Neural progenitor cell (in vitro differentiated cells): ENCODE results near the gene PRKCE. TPM values are rescaled to one million over a fixed set of nuclear protein-coding genes. Genes with fewer than 3 reads are reported as not detected.

Experiments used
- DNase-seq: peaks from one replicate; pipeline ENCODE4 v3.0.0-alpha.2; 2016; ENCODE audit warnings: low spot score
- H2AFZ ChIP-seq: fragments of 200-600 bp; sonication (generic); replicated peaks from 2 replicates; pipeline ENCODE4 v1.6.1; 2016; ENCODE audit warnings: antibody characterized with exemption
- H3F3A ChIP-seq: fragments of 200-600 bp; sonication (generic); 2 replicates; pipeline ENCODE4 v1.6.1; 2016; ENCODE audit warnings: antibody characterized with exemption, low read depth
- H3K27ac ChIP-seq: fragments of 200-600 bp; sonication (generic); 2 replicates; pipeline ENCODE4 v1.5.1; 2016; ENCODE audit warnings: mild to moderate bottlenecking
- H3K27me3 ChIP-seq: fragments of 200-600 bp; sonication (generic); 2 replicates; pipeline ENCODE4 v1.6.1; 2016; ENCODE audit warnings: mild to moderate bottlenecking, moderate library complexity
- H3K36me3 ChIP-seq: fragments of 200-600 bp; sonication (generic); 2 replicates; pipeline ENCODE4 v1.5.1; 2016
- H3K4me1 ChIP-seq: fragments of 200-600 bp; sonication (generic); 2 replicates; pipeline ENCODE4 v1.6.1; 2016; ENCODE audit warnings: mixed run types
- H3K4me2 ChIP-seq: fragments of 200-600 bp; sonication (generic); 2 replicates; pipeline ENCODE4 v1.6.1; 2016
- H3K4me3 ChIP-seq: fragments of 200-600 bp; sonication (generic); 2 replicates; pipeline ENCODE4 v1.5.1; 2016
- H3K79me2 ChIP-seq: fragments of 200-600 bp; sonication (generic); 2 replicates; pipeline ENCODE4 v1.6.1; 2016; ENCODE audit warnings: low read depth
- H3K9ac ChIP-seq: fragments of 200-600 bp; sonication (generic); 2 replicates; pipeline ENCODE4 v1.6.1; 2016
- H3K9me3 ChIP-seq: fragments of 200-600 bp; sonication (generic); 2 replicates; pipeline ENCODE4 v1.5.1; 2016; ENCODE audit warnings: low read depth
- H4K20me1 ChIP-seq: fragments of 200-600 bp; sonication (generic); 2 replicates; pipeline ENCODE4 v1.6.1; 2016; ENCODE audit warnings: low read depth
- H3K27ac Mint-ChIP-seq: 3 replicates; pipeline ENCODE4 v1.8.0; 2021; ENCODE audit warnings: mixed read lengths
- H3K27me3 Mint-ChIP-seq: 2 replicates; pipeline ENCODE4 v1.8.0; 2022; ENCODE audit warnings: low read depth, mild to moderate bottlenecking, inconsistent platforms, moderate library complexity, mixed read lengths; ENCODE audit not compliant: insufficient read depth
- H3K36me3 Mint-ChIP-seq: 3 replicates; pipeline ENCODE4 v1.8.0; 2021; ENCODE audit warnings: mixed read lengths
- H3K4me1 Mint-ChIP-seq: 3 replicates; pipeline ENCODE4 v1.8.0; 2021; ENCODE audit warnings: mixed read lengths
- H3K4me3 Mint-ChIP-seq: 3 replicates; pipeline ENCODE4 v1.8.0; 2021; ENCODE audit warnings: mild to moderate bottlenecking, moderate library complexity, mixed read lengths
- H3K9me3 Mint-ChIP-seq: 3 replicates; pipeline ENCODE4 v1.8.0; 2020; ENCODE audit warnings: mixed read lengths
- EZH2 ChIP-seq: fragments of 200-600 bp; sonication (generic); IDR thresholded peaks from 2 replicates; pipeline ENCODE4 v1.6.1; 2017; ENCODE audit warnings: antibody characterized with exemption, mild to moderate bottlenecking, moderate library complexity
- EZH2phosphoT487 ChIP-seq: fragments of 200-600 bp; sonication (generic); IDR thresholded peaks from 2 replicates; pipeline ENCODE4 v1.6.1; 2017; ENCODE audit warnings: antibody characterized with exemption
- total RNA-seq: library from RNA; depleted of rRNA; stranded (reverse); fragments of >200 nt; gene quantifications from 2 replicates; pipeline ENCODE4 v1.2.3, GENCODE V29; 2015; ENCODE audit warnings: low replicate concordance
- TF ChIP-seq, protein P1 (sequence below): fragments of 200-600 bp; sonication (generic); IDR thresholded peaks from 2 replicates; pipeline ENCODE4 v1.5.1; 2017; ENCODE audit warnings: antibody characterized with exemption, mild to moderate bottlenecking

Gene PRKCE
- total RNA-seq, 1 donor from 2014 or later = 4.1 TPM

DNA sequence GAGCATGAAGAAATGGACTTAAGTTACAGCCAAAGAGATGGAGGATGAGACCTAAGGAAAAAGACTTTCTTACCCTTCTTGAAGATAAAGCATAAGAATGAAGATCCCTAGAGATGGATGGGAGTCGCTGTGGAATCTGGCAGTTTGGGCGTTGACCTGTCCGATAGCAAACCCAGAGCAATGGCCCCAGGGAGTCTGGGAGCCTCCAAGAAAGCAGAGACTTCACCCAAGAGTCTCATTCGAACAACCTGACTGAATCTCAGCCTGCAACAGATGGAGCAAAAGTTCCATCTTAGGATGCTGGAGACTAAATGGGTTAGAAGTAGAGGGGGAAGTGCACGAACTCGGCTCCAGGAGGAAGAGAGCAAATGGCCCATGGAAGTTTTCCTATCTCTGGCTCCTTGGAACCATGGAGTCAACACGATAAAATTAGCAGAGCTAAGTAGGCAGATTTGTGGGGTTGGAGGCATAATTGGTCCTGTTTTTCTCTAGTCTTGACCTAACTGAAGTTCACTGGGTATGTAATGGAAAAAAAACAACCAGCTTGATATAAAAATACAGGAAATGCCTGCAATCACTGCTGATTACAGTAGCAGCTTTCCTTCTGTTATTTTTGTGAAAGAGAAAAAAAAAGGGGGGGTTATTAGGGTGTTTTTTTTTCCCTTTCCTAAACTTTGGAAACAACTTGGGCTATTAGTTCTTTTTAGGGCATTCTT lies 467.3 kb downstream of the PRKCE start:
- H3K27me3 Mint-ChIP-seq = peaks cover 2% of the 10 kb centered on the region
- no peak overlapping the region for H2AFZ ChIP-seq
- H3K4me1 Mint-ChIP-seq = peaks cover 6% of the 10 kb centered on the region
- no peak overlapping the region for H3K27ac Mint-ChIP-seq
- no peaks in the 10 kb centered on the region for H4K20me1 ChIP-seq
- no peak overlapping the region for H3K4me3 ChIP-seq
- H3K79me2 ChIP-seq = no peaks in the 10 kb centered on the region
- H3K4me3 Mint-ChIP-seq = no peak overlapping the region
- no peaks in the 10 kb centered on the region for H3K9me3 ChIP-seq
- H3K27me3 ChIP-seq = no peaks in the 10 kb centered on the region
- no peak overlapping the region for H3K27ac ChIP-seq
- H3F3A ChIP-seq = no peaks in the 10 kb centered on the region
- TF ChIP-seq EZH2phosphoT487 (no peak), EZH2 (no peak)
- TF ChIP-seq, protein P1, sequence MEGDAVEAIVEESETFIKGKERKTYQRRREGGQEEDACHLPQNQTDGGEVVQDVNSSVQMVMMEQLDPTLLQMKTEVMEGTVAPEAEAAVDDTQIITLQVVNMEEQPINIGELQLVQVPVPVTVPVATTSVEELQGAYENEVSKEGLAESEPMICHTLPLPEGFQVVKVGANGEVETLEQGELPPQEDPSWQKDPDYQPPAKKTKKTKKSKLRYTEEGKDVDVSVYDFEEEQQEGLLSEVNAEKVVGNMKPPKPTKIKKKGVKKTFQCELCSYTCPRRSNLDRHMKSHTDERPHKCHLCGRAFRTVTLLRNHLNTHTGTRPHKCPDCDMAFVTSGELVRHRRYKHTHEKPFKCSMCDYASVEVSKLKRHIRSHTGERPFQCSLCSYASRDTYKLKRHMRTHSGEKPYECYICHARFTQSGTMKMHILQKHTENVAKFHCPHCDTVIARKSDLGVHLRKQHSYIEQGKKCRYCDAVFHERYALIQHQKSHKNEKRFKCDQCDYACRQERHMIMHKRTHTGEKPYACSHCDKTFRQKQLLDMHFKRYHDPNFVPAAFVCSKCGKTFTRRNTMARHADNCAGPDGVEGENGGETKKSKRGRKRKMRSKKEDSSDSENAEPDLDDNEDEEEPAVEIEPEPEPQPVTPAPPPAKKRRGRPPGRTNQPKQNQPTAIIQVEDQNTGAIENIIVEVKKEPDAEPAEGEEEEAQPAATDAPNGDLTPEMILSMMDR = no peak
- no peak overlapping the region for H3K9ac ChIP-seq
- H3K4me2 ChIP-seq = no peak overlapping the region
- H3K36me3 Mint-ChIP-seq = no peaks in the 10 kb centered on the region
- no peak for DNase-seq
- no peaks in the 10 kb centered on the region for H3K4me1 ChIP-seq
- no peaks in the 10 kb centered on the region for H3K36me3 ChIP-seq
- no peaks in the 10 kb centered on the region for H3K9me3 Mint-ChIP-seq

DNA sequence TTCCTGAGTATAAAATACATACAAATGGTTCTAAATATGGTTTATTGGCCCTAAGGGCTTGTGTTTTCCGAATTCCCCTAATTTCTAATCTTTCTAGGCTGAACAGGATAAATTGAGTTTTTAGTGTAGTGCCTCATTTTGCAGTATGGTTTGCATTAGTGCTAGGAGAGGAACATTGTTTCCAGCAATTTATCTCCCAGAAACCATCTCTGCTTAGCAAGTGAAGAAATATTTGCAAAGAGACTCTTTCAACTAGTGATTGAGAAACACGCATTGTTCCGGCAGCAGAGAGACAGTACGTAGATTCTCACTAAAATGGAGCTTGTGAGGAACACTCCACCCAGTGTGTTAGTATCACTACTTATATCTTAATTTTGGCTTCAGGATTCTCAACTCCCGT lies 468.0 kb downstream of the PRKCE start:
- Mint-ChIP-seq H3K4me1 (peaks cover 6% of the 10 kb centered on the region), H3K27ac (no peak overlapping the region), H3K9me3 (no peaks in the 10 kb centered on the region), H3K36me3 (no peaks in the 10 kb centered on the region), H3K4me3 (no peak overlapping the region), H3K27me3 (peaks cover 2% of the 10 kb centered on the region)
- Histone ChIP-seq H3K4me2 (no peak overlapping the region), H3F3A (no peaks in the 10 kb centered on the region), H3K36me3 (no peaks in the 10 kb centered on the region), H3K9ac (no peak overlapping the region), H3K79me2 (no peaks in the 10 kb centered on the region), H3K27me3 (no peaks in the 10 kb centered on the region), H4K20me1 (no peaks in the 10 kb centered on the region), H2AFZ (no peak overlapping the region), H3K4me1 (no peaks in the 10 kb centered on the region), H3K9me3 (no peaks in the 10 kb centered on the region), H3K27ac (no peak overlapping the region), H3K4me3 (no peak overlapping the region)
- DNase-seq = no peak
- TF ChIP-seq EZH2 = no peak
- TF ChIP-seq, protein P1 = no peak
- TF ChIP-seq EZH2phosphoT487 = no peak

DNA sequence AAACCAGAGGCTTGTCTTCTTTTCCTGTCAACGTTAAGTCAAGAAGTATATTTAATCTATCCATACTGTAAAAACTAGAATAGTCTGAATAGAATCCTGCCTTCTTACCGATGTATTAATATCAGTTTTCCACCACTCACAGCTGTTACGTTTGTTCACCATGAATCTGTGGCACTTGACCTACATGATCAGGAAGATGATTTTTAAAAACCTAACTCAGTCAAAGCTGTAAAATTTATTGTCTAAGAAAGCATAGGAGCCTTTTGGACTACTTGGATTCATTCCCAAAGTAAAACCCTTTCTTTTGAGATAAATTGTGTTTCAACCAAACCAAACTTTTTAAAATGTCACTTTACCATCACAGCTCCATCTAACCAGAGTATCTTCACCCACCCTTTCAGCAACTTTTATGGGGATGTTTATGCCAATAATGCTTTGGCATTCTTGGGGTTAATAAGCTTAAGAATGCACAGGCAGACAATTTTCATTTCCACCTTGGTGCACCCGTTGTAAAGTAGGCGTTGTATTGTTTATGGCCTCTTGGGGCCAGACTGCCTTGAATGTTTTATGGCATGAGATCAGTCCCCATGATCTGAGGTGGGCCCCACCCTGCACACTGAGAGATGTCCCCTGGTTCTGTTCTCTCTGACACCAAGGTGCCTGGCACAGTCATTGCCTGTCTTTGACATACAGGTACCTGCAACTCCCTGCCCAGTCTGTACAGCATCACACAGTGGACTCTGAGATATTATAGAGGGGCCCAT lies 469.5 kb downstream of the PRKCE start:
- no peaks in the 10 kb centered on the region for H3F3A ChIP-seq
- no peaks in the 10 kb centered on the region for H3K36me3 ChIP-seq
- no peak overlapping the region for H3K27ac Mint-ChIP-seq
- H3K27ac ChIP-seq = no peak overlapping the region
- H3K27me3 Mint-ChIP-seq = peaks cover 2% of the 10 kb centered on the region
- H3K79me2 ChIP-seq = no peaks in the 10 kb centered on the region
- no peaks in the 10 kb centered on the region for H3K27me3 ChIP-seq
- no peaks in the 10 kb centered on the region for H3K36me3 Mint-ChIP-seq
- H3K4me3 ChIP-seq = no peak overlapping the region
- TF ChIP-seq, protein P1 = no peak
- TF ChIP-seq EZH2phosphoT487 = no peak
- no peak for TF ChIP-seq EZH2
- H3K9ac ChIP-seq = no peak overlapping the region
- no peaks in the 10 kb centered on the region for H4K20me1 ChIP-seq
- H3K4me1 Mint-ChIP-seq = peaks cover 6% of the 10 kb centered on the region
- H3K4me1 ChIP-seq = no peaks in the 10 kb centered on the region
- no peak overlapping the region for H2AFZ ChIP-seq
- H3K4me3 Mint-ChIP-seq = no peak overlapping the region
- H3K4me2 ChIP-seq = no peak overlapping the region
- H3K9me3 Mint-ChIP-seq = no peaks in the 10 kb centered on the region
- no peak for DNase-seq
- no peaks in the 10 kb centered on the region for H3K9me3 ChIP-seq
